ENCODE results near the gene RADIL.

DNA sequence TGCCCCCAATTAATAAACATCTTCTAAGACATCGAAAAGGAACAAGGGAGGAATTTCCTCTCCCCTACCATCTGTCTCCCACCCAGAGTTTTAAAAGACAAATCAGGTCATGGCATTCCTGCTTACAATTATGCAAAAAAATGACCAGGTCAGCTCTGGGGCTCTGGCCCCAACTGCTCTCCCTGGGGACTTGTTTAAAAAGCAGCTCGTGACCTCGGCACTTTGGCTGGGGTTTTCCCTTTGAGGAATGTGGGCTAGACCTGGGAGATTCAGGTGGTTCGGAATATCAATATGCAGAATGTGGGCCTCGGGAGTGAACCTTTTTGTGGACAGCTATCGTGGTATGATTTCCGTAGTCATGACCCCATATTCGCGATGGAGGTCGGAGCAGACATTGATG, 648 bp upstream of the RADIL start:
- TF ChIP-seq POLR2AphosphoS5 (IDR thresholded peaks at IDR 0.05; ENCODE audit: low read depth, low read length): no peak
- TF ChIP-seq TAF1 (IDR thresholded peaks at IDR 0.05; ENCODE audit: borderline replicate concordance, insufficient read depth, low read length): no peak
- TF ChIP-seq, protein P1, sequence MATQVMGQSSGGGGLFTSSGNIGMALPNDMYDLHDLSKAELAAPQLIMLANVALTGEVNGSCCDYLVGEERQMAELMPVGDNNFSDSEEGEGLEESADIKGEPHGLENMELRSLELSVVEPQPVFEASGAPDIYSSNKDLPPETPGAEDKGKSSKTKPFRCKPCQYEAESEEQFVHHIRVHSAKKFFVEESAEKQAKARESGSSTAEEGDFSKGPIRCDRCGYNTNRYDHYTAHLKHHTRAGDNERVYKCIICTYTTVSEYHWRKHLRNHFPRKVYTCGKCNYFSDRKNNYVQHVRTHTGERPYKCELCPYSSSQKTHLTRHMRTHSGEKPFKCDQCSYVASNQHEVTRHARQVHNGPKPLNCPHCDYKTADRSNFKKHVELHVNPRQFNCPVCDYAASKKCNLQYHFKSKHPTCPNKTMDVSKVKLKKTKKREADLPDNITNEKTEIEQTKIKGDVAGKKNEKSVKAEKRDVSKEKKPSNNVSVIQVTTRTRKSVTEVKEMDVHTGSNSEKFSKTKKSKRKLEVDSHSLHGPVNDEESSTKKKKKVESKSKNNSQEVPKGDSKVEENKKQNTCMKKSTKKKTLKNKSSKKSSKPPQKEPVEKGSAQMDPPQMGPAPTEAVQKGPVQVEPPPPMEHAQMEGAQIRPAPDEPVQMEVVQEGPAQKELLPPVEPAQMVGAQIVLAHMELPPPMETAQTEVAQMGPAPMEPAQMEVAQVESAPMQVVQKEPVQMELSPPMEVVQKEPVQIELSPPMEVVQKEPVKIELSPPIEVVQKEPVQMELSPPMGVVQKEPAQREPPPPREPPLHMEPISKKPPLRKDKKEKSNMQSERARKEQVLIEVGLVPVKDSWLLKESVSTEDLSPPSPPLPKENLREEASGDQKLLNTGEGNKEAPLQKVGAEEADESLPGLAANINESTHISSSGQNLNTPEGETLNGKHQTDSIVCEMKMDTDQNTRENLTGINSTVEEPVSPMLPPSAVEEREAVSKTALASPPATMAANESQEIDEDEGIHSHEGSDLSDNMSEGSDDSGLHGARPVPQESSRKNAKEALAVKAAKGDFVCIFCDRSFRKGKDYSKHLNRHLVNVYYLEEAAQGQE (IDR thresholded peaks at IDR 0.05; ENCODE audit: insufficient read depth in 1 of 2, low read depth in 2 of 2, low read length in 2 of 2): no peak
- no peak for TF ChIP-seq SIN3A (IDR thresholded peaks at IDR 0.05; ENCODE audit: borderline replicate concordance, insufficient read depth, low read length)
- TF ChIP-seq FOXP2 (optimal IDR thresholded peaks at IDR 0.05; ENCODE audit: borderline replicate concordance, extremely low read depth, extremely low read length, insufficient read depth): no peak
